AG04450 (cell line): ENCODE data around the gene MAP3K15. TPM values are rescaled to one million over a fixed set of nuclear protein-coding genes. Genes with fewer than 3 reads are reported as not detected.
A peak's percentile ranks its signal among the peaks of the same experiment; 100 is the strongest.

Experiments used
- CTCF ChIA-PET: fragments of 300-600, 350-600 bp; formaldehyde crosslinking; extraction: SDS; loops from one replicate; lab custom pipeline; 2022; ENCODE audit warnings: antibody characterized with exemption, inconsistent platforms; lab: Charles Lee
- POLR2A ChIA-PET: fragments of 350-600 bp; formaldehyde crosslinking; extraction: SDS; loops from one replicate; lab custom pipeline; 2021; ENCODE audit warnings: antibody characterized with exemption, inconsistent platforms; lab: Yijun Ruan, JAX
- DNase-seq: peaks from one replicate; pipeline ENCODE4 v3.0.0-alpha.2; 2011; ENCODE audit warnings: low read depth, low spot score
- H3K27ac ChIP-seq: one replicate; pipeline ENCODE4 v1.5.1; 2012; ENCODE audit warnings: low read depth, low read length, control low read depth
- H3K27me3 ChIP-seq: one replicate; pipeline ENCODE4 v1.6.0; 2012; ENCODE audit warnings: low read length; ENCODE audit not compliant: control insufficient read depth, insufficient read depth
- H3K4me3 ChIP-seq: 2 replicates; pipeline ENCODE4 v1.5.1; 2011; ENCODE audit warnings: mild to moderate bottlenecking, low read depth, low read length, control low read depth
- H3K9me3 ChIP-seq: 2 replicates; pipeline ENCODE4 v1.5.1; 2012; ENCODE audit warnings: low read length; ENCODE audit not compliant: control insufficient read depth, insufficient read depth
- polyA plus RNA-seq: library from polyadenylated mRNA; depleted of rRNA; stranded (reverse); fragments of >200 nt; gene quantifications from 2 replicates; pipeline ENCODE4 v1.2.3, GENCODE V29; 2011; rRNA removed
- small RNA-seq: library from RNA; depleted of rRNA; stranded (forward); fragments of <200 nt; gene quantifications from one replicate; pipeline ENCODE3, GENCODE V24; 2012; ENCODE audit warnings: low read depth; ENCODE audit not compliant: insufficient read length
- TF ChIP-seq, protein P1 (sequence below): IDR thresholded peaks from 2 replicates; pipeline ENCODE4 v1.5.1; 2011; ENCODE audit warnings: low read depth, low read length, control low read depth, inconsistent platforms

Gene MAP3K15
- polyA plus RNA-seq, 1 experiment, result 0.35 TPM

DNA sequence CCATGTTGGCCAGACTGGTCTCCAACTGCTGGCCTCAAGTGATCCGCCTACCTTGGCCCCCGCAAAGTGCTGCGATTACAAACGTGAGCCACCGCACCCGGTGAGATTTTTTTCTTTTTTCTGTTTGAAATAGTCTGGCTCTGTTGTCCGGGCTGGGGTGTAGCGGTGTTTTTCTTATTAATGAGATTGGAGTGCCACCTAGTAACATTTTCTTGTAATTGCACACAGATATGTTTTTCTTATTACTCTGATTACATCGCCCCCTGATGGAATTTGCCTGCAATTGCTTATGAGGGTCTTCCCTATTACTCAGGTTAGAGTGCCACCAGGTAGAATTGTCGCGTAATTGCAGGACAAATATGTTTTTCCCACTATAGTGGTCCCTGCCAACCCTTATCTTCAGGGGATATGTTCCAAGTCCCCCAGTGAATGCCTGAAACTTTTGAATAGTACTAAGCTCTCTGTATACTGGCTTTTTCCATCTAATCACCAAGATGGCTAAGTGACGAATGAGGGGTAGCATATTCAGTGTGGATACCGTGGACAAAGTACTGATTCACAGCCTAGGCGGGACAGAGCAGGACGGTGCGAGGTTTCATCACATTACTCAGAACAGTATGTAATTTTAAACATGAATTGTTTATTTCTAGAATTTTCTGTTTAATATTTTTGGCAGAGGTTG is 180.2 kb downstream of the MAP3K15 start:
- POLR2A ChIA-PET, result no interaction called here
- Histone ChIP-seq H3K27ac (no peak overlapping the region), H3K4me3 (no peak overlapping the region), H3K9me3 (peaks cover 7% of the 10 kb centered on the region), H3K27me3 (no peaks in the 10 kb centered on the region)
- CTCF ChIA-PET, result interaction anchor here (0.6 to 3.2 kb wide), 8 partner anchors 20 to 946 kb away, joined by 3 to 51 read pairs (median 8); no protein-coding TSS in a partner anchor
- no peak for DNase-seq
- TF ChIP-seq, protein P1, sequence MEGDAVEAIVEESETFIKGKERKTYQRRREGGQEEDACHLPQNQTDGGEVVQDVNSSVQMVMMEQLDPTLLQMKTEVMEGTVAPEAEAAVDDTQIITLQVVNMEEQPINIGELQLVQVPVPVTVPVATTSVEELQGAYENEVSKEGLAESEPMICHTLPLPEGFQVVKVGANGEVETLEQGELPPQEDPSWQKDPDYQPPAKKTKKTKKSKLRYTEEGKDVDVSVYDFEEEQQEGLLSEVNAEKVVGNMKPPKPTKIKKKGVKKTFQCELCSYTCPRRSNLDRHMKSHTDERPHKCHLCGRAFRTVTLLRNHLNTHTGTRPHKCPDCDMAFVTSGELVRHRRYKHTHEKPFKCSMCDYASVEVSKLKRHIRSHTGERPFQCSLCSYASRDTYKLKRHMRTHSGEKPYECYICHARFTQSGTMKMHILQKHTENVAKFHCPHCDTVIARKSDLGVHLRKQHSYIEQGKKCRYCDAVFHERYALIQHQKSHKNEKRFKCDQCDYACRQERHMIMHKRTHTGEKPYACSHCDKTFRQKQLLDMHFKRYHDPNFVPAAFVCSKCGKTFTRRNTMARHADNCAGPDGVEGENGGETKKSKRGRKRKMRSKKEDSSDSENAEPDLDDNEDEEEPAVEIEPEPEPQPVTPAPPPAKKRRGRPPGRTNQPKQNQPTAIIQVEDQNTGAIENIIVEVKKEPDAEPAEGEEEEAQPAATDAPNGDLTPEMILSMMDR, result peak; percentile 15; the same call in 1 of the 2 replicates

DNA sequence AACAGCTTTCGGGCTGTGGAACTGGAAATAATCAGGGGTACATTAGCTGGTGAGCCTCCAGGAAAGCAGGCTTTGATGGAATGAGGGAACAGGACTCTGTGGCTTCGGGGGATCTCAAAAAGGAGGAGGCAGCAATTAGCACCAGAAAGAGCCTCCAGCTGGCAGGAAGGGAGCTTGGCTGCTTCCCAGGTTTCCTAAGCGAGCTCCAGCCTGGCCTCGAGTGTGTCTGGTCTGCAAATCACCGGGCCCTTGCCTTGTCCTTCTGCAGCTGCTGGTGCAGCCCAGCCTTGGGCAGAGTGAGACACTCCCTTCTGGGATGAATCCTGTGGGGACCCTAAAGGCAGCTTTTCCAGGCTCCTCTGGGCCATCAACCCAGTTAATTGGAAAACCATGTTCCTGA is 182.3 kb downstream of the MAP3K15 start:
- no peak for DNase-seq
- TF ChIP-seq, protein P1, result no peak
- Histone ChIP-seq H3K4me3 (no peak overlapping the region), H3K9me3 (peaks cover 7% of the 10 kb centered on the region), H3K27ac (no peak overlapping the region), H3K27me3 (no peaks in the 10 kb centered on the region)
- CTCF ChIA-PET, result interaction anchor here (1.0 to 3.2 kb wide), 14 partner anchors 10 to 977 kb away, joined by 3 to 51 read pairs (median 6); no protein-coding TSS in a partner anchor
- POLR2A ChIA-PET, result no interaction called here

DNA sequence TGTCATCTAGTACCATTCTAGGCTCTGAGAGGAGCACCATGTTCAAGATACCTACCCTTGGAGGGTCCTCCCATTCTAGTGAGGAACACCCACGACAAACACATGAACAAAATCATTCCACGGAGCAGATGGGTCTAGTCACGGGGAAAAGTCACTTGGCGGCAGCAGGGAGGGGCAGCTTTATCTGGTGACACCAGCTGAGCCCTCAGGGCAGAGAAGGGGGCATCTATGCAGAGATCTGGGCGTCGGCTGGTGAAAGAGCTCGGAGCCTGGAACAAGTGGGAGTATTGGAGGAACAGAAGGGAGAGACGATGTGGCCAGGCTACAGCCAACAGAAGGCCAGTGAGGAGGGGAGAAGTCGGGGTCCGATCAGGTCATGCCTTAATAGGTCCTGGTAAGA is 183.5 kb downstream of the MAP3K15 start:
- ChIA-PET POLR2A (no interaction called here), CTCF (interaction anchor here (3.2 kb wide), 1 partner anchor 400 kb away, joined by 51 read pairs; no protein-coding TSS in a partner anchor)
- H3K27me3 ChIP-seq, result no peaks in the 10 kb centered on the region
- peaks cover 7% of the 10 kb centered on the region for H3K9me3 ChIP-seq
- no peak overlapping the region for H3K27ac ChIP-seq
- TF ChIP-seq, protein P1, result no peak
- H3K4me3 ChIP-seq, result no peak overlapping the region
- no peak for DNase-seq

DNA sequence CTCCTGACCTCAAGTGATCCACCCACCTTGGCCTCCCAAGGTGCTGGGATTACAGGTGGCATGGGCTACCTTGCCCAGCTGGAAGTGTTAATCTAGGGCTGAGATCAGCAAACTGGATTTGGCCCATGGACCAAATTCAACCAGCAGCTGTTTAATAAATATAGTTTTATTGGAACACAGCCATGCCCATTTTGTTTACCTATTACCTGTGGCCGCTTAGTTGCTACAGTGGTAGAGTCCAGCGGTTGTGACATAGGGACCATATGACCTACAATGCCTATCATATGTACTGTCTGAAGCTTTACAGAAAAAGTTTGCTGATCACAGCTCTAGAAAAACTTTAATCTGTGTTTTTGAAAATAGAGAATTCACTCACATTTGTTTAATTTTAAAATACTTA is 188.7 kb downstream of the MAP3K15 start:
- Histone ChIP-seq H3K9me3 (no peaks in the 10 kb centered on the region), H3K4me3 (no peak overlapping the region), H3K27me3 (no peaks in the 10 kb centered on the region), H3K27ac (no peak overlapping the region)
- DNase-seq, result no peak
- TF ChIP-seq, protein P1, result no peak
- ChIA-PET CTCF (interaction anchor here (0.7 kb wide), 1 partner anchor 286 kb away, joined by 3 read pairs; no protein-coding TSS in a partner anchor), POLR2A (no interaction called here)

Small RNA genes within 50 kb of the gene (small RNA-seq; reads per million reads assigned to genes)
- not detected for gene RF00019

Other genes with a start within 250 kb of the MAP3K15 start
- gene PDHA1, start 171.6 kb downstream of the MAP3K15 start, polyA plus RNA-seq, result 154 and 166 TPM in 2 replicates